Measurements from ENCODE around the gene CNTNAP2. TPM values are rescaled to one million over a fixed set of nuclear protein-coding genes. Genes with fewer than 3 reads are reported as not detected.

The CNTNAP2 gene
- total RNA-seq, 6 experiments from 2014 or later: 1.8 to 8.1 (median 3.9) TPM

GRCh38 chr7:147428075-147428474 is 1311.5 kb downstream of the CNTNAP2 start:
- intact Hi-C loops (cut with DNase I): no loop called here
- DNase-seq (no peak), ATAC-seq (no peak)
- H3K9me3 ChIP-seq: no peaks in the 10 kb centered on the region
- no peaks in the 10 kb centered on the region for H3K36me3 ChIP-seq
- no peaks in the 10 kb centered on the region for H3K4me1 ChIP-seq
- 55% methylated on average over 1 of the region's 1 CpG for WGBS (ENCODE audit: insufficient coverage, low coverage, low lambda C conversion rate, missing lambda C conversion rate)
- H3K27ac ChIP-seq: no peak overlapping the region
- TF ChIP-seq, protein P1, sequence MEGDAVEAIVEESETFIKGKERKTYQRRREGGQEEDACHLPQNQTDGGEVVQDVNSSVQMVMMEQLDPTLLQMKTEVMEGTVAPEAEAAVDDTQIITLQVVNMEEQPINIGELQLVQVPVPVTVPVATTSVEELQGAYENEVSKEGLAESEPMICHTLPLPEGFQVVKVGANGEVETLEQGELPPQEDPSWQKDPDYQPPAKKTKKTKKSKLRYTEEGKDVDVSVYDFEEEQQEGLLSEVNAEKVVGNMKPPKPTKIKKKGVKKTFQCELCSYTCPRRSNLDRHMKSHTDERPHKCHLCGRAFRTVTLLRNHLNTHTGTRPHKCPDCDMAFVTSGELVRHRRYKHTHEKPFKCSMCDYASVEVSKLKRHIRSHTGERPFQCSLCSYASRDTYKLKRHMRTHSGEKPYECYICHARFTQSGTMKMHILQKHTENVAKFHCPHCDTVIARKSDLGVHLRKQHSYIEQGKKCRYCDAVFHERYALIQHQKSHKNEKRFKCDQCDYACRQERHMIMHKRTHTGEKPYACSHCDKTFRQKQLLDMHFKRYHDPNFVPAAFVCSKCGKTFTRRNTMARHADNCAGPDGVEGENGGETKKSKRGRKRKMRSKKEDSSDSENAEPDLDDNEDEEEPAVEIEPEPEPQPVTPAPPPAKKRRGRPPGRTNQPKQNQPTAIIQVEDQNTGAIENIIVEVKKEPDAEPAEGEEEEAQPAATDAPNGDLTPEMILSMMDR (IDR thresholded peaks at IDR 0.05): no peak
- TF ChIP-seq POLR2A (IDR thresholded peaks at IDR 0.05): no peak
- no peak overlapping the region for H3K4me3 ChIP-seq
- H3K27me3 ChIP-seq: no peaks in the 10 kb centered on the region

GRCh38 chr7:147429961-147430360 is 1313.4 kb downstream of the CNTNAP2 start:
- no peaks in the 10 kb centered on the region for H3K4me1 ChIP-seq
- no peaks in the 10 kb centered on the region for H3K27me3 ChIP-seq
- intact Hi-C loops (cut with DNase I): no loop called here
- H3K4me3 ChIP-seq: no peak overlapping the region
- no peak for DNase-seq
- H3K36me3 ChIP-seq: no peaks in the 10 kb centered on the region
- TF ChIP-seq, protein P1 (IDR thresholded peaks at IDR 0.05): no peak
- no peak for ATAC-seq
- H3K9me3 ChIP-seq: no peaks in the 10 kb centered on the region
- no peak overlapping the region for H3K27ac ChIP-seq

GRCh38 chr7:147432079-147432478 is 1315.5 kb downstream of the CNTNAP2 start:
- DNase-seq (no peak), ATAC-seq (no peak)
- intact Hi-C loops (cut with DNase I): no loop called here
- no peak for TF ChIP-seq POLR2A (IDR thresholded peaks at IDR 0.05)
- TF ChIP-seq, protein P1 (IDR thresholded peaks at IDR 0.05): no peak
- 17% methylated on average over 2 of the region's 2 CpGs for WGBS (ENCODE audit: insufficient coverage, low coverage, low lambda C conversion rate, missing lambda C conversion rate)
- no peak overlapping the region for H3K27ac ChIP-seq
- H3K27me3 ChIP-seq: no peaks in the 10 kb centered on the region
- H3K36me3 ChIP-seq: no peaks in the 10 kb centered on the region
- no peaks in the 10 kb centered on the region for H3K4me1 ChIP-seq
- H3K9me3 ChIP-seq: no peaks in the 10 kb centered on the region
- no peak overlapping the region for H3K4me3 ChIP-seq

DNA sequence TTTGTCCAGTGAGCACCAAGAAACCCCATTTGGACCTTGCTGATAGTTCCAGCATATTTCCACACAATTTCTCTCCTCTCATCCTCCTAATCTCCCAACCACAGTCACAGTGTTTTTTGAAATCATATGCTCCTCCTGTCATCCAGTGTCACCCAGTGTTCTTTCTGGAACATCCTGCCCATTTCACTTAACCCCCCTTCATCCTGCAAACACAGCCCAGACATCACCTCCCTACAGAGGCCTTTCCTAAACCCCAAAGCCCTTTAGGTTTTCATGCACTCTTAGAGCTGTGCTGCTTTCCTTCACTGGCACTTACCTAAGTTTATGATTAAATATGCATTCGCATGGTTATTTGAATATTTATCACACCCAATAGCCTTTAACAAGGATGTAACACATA is 1316.0 kb downstream of the CNTNAP2 start:
- Histone ChIP-seq H3K4me1 (no peaks in the 10 kb centered on the region), H3K9me3 (no peaks in the 10 kb centered on the region), H3K27ac (no peak overlapping the region), H3K4me3 (no peak overlapping the region), H3K27me3 (no peaks in the 10 kb centered on the region), H3K36me3 (no peaks in the 10 kb centered on the region)
- intact Hi-C loops (cut with DNase I): no loop called here
- WGBS (ENCODE audit: insufficient coverage, low coverage, low lambda C conversion rate, missing lambda C conversion rate): 46% methylated on average over 1 of the region's 1 CpG
- ATAC-seq (no peak), DNase-seq (no peak)
- TF ChIP-seq, protein P1 (IDR thresholded peaks at IDR 0.05): no peak
- TF ChIP-seq POLR2A (IDR thresholded peaks at IDR 0.05): no peak

DNA sequence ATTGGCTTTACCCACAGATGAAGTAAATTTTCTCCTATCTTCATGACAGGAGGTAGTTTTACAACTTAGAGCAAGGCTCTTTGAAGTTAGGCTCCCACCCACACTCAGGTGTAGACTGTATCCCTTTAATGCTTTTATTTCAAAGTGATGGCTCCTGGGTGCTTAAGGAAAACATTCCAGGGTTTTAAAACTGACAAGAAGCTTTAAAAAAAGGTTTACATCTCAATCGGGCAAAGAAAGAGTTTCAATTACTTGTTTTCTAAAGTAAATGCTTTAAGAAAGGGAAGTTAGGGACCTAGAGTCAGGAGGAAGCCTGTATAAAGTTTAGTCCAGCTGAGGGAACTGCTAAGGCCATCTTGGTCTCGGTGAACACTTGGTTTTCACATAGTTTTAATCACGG is 1320.1 kb downstream of the CNTNAP2 start:
- no peak for ATAC-seq
- no peak overlapping the region for H3K4me3 ChIP-seq
- no peaks in the 10 kb centered on the region for H3K36me3 ChIP-seq
- no peak overlapping the region for H3K27ac ChIP-seq
- H3K27me3 ChIP-seq: no peaks in the 10 kb centered on the region
- intact Hi-C loops (cut with DNase I): no loop called here
- TF ChIP-seq, protein P1 (IDR thresholded peaks at IDR 0.05): no peak
- no peak for TF ChIP-seq POLR2A (IDR thresholded peaks at IDR 0.05)
- H3K9me3 ChIP-seq: peaks cover 0 to 3% (median 0%) of the 10 kb centered on the region in 4 donors
- WGBS (ENCODE audit: insufficient coverage, low coverage, low lambda C conversion rate, missing lambda C conversion rate): 20% methylated on average over 3 of the region's 3 CpGs
- no peak for DNase-seq
- H3K4me1 ChIP-seq: no peaks in the 10 kb centered on the region
